Measurements from ENCODE around the gene ZNF765. TPM values are rescaled to one million over a fixed set of nuclear protein-coding genes. Genes with fewer than 3 reads are reported as not detected.
"Not testable (repeated sequence)": the region's sequence is repeated elsewhere in the genome, so short reads cannot be mapped to it uniquely, and the experiment has no call there.

ZNF765 gene
- total RNA-seq (2021; fragmentation: NEBNext Ultra II Directional; extraction: Animal tissue kit (Norgen Biotek cat#: 25700)), result 1 to 10 TPM; 4.3 to 5.4 (median 5.1) TPM
- long read RNA-seq, partial matches to known transcripts, result 1 of 4 reads
- long read RNA-seq, other reads (novel, unspliced or antisense), result 3 of 4 reads

DNA sequence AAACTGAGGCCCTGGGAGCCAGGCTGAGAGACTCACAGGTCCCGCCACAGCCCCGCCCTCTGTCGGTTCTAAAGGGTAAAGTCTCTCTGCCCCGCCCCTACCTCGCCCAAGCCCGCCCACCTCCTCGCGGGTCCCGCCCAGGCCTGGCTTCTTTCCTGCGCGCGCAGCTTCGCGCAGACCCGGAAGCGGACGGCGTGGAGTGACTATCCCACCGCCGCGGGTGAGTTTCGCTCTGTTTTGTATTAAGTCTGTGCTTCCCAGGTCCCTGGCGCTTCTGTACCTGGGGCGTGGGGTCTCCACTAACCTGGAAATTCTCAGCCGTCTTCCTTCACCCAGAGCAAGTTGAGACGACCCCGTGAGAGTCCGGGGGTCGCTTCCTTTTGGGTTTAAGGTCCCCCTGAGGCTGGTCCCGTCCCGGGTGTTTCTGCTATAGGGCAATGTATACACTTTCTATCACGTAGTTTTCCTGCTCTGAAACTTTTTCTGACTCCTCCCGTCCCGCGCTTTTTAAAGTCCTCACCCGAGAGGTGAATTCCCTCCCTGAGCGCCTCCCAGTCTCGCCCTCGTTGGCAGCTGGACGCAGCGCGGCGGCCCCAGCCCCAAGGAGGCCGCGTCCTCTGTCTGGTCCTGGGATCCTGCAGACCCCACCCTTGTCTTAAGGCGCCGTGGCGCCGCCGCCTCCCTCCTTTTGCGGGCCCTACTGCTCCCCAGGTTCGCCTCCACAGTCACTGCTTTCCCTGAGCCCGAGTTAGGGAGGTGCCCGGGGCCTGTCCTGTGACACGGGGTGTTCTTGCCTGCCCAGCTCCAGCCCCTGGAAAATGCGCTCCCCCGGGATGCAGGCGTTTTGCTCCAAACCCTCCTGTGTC, at the start of gene ZNF765:
ZNF765 (plus strand) TSS at position 176 of the 866 bp plus-strand sequence. CDS start 2,867 bp downstream, outside the sequence.
- TF ChIP-seq, protein P1, sequence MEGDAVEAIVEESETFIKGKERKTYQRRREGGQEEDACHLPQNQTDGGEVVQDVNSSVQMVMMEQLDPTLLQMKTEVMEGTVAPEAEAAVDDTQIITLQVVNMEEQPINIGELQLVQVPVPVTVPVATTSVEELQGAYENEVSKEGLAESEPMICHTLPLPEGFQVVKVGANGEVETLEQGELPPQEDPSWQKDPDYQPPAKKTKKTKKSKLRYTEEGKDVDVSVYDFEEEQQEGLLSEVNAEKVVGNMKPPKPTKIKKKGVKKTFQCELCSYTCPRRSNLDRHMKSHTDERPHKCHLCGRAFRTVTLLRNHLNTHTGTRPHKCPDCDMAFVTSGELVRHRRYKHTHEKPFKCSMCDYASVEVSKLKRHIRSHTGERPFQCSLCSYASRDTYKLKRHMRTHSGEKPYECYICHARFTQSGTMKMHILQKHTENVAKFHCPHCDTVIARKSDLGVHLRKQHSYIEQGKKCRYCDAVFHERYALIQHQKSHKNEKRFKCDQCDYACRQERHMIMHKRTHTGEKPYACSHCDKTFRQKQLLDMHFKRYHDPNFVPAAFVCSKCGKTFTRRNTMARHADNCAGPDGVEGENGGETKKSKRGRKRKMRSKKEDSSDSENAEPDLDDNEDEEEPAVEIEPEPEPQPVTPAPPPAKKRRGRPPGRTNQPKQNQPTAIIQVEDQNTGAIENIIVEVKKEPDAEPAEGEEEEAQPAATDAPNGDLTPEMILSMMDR (IDR thresholded peaks at IDR 0.05), result peak; percentile 76
- Mint-ChIP-seq H3K27ac (peak within 1 kb of the TSS; percentile 93), H3K4me1 (ENCODE audit: low read depth) (peaks cover 25% of the 10 kb centered on the region), H3K9me3 (peaks cover 17% of the 10 kb centered on the region), H3K4me3 (peak within 1 kb of the TSS; percentile 91), H3K36me3 (ENCODE audit: low read depth) (peaks cover 31% of the 10 kb centered on the region), H3K27me3 (ENCODE audit: insufficient read depth) (peaks cover 2% of the 10 kb centered on the region)
- DNase-seq, result peak; percentile 87

DNA sequence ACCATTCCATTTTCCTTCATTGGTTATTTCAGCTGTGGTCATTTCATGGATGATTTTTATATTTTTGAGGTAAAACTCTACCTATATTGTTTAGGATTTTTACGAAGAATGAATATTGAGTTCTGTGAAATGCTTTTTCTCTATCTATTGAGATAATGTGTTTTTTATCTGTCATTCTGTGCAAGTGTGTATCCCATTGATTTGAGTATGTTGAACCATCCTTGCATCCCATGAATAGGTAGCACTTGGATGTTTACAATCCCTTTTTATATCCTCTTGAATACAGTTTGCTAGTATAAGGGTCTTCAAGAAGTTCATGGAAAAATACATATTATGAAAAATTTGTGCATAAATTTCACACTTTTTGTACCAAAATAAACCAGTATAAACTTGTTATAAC, 39.2 kb upstream of the ZNF765 start:
- peaks cover 74% of the 10 kb centered on the region for H3K36me3 Mint-ChIP-seq (ENCODE audit: low read depth)
- H3K4me3 Mint-ChIP-seq, result no peak overlapping the region

DNA sequence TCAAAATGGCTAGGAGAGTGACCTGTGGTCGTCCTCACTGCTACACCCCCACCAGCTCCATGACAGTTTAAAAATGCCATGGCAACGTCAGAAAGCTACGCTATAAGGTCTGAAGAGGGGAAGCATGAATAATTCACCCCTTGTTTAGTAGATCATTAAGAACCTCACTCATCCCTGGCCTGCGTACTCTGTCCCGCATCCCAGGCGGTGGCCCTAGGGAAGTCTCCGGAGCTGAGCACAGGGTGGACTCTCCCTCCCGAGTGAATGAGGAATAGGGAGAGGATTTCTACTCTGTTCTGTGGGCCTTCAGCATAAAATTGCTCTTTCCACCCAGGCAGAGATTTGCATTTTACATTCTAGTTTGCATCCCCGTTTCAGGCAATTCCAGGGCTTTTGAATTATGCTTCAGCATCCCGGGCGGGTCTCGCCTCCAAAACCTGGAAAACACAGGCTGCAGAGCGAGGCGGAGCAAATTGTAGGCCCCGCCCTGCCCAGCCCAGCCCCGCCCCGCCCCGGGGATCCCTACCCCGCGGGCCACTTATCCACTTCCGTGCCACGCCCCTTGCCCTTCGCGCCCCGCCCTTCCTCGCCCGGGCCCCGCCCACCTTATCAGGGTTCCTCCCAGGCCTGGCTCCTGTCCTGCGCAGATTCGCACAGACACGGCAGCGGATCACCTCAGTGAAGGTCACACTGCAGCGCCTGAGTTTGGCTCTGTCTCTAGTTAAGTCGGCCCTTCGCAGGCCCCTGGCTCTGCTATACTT, 36.9 kb upstream of the ZNF765 start:
- TF ChIP-seq, protein P1 (IDR thresholded peaks at IDR 0.05), result no peak
- H3K36me3 Mint-ChIP-seq (ENCODE audit: low read depth), result peaks cover 52% of the 10 kb centered on the region
- H3K4me1 Mint-ChIP-seq (ENCODE audit: low read depth), result no peaks in the 10 kb centered on the region
- no peak overlapping the region for H3K4me3 Mint-ChIP-seq
- DNase-seq, result no peak
- no peak overlapping the region for H3K27ac Mint-ChIP-seq
- H3K27me3 Mint-ChIP-seq (ENCODE audit: insufficient read depth), result peaks cover 1% of the 10 kb centered on the region; the same call in 1 of the 2 replicates
- H3K9me3 Mint-ChIP-seq, result peaks cover 66% of the 10 kb centered on the region

More for the DNA sequence above, 39.2 kb upstream of the ZNF765 start:
- TF ChIP-seq, protein P1 (IDR thresholded peaks at IDR 0.05), result no peak
- Mint-ChIP-seq H3K27ac (no peak overlapping the region), H3K4me1 (ENCODE audit: low read depth) (no peaks in the 10 kb centered on the region), H3K27me3 (ENCODE audit: insufficient read depth) (peaks cover 1% of the 10 kb centered on the region; the same call in 1 of the 2 replicates), H3K9me3 (peaks cover 89% of the 10 kb centered on the region)
- DNase-seq, result no peak

DNA sequence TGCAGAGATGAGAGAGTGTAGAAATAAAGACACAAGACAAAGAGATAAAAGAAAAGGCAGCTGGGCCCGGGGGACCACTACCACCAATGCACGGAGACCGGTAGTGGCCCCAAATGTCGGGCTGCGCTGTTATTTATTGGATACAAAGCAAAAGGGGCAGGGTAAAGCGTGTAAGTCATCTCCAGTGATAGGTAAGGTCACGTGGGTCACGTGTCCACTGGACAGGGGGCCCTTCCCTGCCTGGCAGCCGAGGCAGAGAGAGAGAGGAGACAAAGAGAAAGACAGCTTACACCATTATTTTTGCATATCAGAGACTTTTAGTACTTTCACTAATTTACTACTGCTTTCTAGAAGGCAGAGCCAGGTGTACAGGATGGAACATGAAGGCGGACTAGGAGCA, 34.9 kb upstream of the ZNF765 start:
- not testable (repeated sequence) for H3K4me3 Mint-ChIP-seq; H3K27me3 Mint-ChIP-seq (ENCODE audit: insufficient read depth); H3K4me1 Mint-ChIP-seq (ENCODE audit: low read depth); H3K27ac Mint-ChIP-seq; DNase-seq
- peaks cover 33% of the 10 kb centered on the region for H3K36me3 Mint-ChIP-seq (ENCODE audit: low read depth)
- peaks cover 46% of the 10 kb centered on the region for H3K9me3 Mint-ChIP-seq

DNA sequence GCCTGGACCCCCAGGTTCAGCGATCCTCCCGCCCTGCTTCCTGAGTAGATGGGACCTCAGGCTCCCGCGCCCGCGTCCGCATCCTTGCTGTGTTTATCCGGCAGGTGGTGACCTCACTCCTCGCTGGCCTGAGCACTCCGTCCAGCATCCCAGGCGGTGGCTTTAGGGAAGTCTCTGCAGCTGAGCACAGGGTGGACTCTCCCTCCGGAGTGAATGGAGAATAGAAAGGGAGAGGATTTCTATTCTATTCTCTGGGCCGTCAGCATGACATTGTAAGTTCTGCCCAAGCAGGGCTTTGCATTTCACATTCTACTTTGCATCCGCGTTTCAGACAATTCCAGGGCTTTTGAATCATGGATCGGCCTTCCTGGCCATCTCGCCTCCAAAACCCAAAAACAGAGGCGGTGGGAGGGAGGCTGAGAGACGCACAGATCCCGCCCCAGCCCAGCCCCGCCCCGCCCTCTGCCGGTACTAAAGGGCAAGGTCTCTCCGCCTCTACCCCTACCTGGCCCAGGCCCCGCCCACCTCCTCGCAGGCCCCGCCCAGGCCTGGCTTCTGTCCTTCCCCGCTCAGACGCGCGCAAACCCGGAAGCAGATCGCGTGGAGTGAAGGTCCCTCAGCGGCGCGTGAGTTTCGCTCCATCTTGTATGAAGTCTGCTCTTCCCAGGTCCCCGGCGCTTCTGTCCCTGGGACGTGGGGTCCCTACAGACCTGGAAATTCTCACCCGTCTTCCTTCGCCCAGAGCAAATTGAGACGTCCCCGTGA, 29.6 kb upstream of the ZNF765 start, which contains the start of gene ZNF525:
ZNF525 (plus strand) TSS at position 572 of the 765 bp plus-strand sequence. CDS start 6,577 bp downstream, outside the sequence.
- Mint-ChIP-seq H3K4me1 (ENCODE audit: low read depth) (peaks cover 10% of the 10 kb centered on the region), H3K9me3 (no peaks in the 10 kb centered on the region; the same call in 1 of the 2 replicates), H3K27ac (peak within 1 kb of the TSS; percentile 82), H3K4me3 (peak within 1 kb of the TSS; percentile 96), H3K36me3 (ENCODE audit: low read depth) (no peaks in the 10 kb centered on the region), H3K27me3 (ENCODE audit: insufficient read depth) (peaks cover 1% of the 10 kb centered on the region)
- TF ChIP-seq, protein P1 (IDR thresholded peaks at IDR 0.05), result peak; percentile 65
- DNase-seq, result peak; percentile 58

All from HFFc6 (cell line).